Sigmoid colon (tissue), 3 donors: Measurements from ENCODE around the gene GOLGA1.

Source experiments
- POLR2A ChIP-seq, 2 donors: fragments of 450-650 bp; IDR thresholded peaks; one replicate each; pipeline ENCODE4 v1.6.1; 2016; ENCODE audit warnings: antibody characterized with exemption in 2 of 2, mild to moderate bottlenecking in 2 of 2, moderate library complexity in 2 of 2
- TF ChIP-seq, protein P1 (sequence below), 4 experiments: fragments of 450-650 bp in 3 of 4; fragments of 200-600 bp in 1 of 4; IDR thresholded peaks; one replicate each; pipeline ENCODE4 v1.5.1; 2016 to 2019; ENCODE audit warnings: antibody characterized with exemption in 4 of 4, mild to moderate bottlenecking in 3 of 4, moderate library complexity in 2 of 4

DNA sequence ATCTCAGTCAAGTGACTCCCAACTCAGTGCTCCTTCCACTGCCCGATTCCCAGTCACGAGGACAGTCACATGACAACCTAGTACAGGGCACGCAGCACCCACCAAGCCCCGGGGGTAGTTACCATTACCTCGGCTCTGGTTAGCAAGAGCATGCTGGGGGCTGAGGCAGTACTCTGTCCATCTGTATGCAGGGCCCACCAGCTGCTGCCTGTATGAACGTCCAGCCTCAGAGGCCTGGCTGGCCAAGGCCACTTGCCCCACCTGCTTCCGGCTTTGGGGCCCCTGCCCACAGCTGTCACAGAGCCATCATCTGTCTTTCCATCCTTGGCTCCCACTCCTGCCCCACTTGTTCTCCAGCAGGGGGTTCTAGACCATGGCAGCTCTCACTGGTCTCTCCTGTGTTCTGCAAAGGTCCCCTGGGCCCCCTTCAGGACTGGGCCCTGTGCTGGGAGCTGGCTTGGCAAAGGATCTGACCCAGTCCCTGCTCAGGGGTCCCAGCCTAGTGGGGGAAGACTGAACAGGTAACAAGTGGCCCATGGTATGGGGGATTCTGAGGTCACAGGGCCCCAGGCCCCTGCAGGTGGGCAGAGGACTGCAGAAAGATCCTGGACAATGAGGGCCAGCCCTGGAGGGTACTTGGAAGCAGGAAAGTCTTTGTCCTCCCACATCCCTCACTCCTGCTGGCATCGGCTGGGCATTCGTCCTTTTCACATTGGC is 82.4 kb downstream of the GOLGA1 start:
- TF ChIP-seq POLR2A (IDR thresholded peaks at IDR 0.05): no peak
- TF ChIP-seq, protein P1, sequence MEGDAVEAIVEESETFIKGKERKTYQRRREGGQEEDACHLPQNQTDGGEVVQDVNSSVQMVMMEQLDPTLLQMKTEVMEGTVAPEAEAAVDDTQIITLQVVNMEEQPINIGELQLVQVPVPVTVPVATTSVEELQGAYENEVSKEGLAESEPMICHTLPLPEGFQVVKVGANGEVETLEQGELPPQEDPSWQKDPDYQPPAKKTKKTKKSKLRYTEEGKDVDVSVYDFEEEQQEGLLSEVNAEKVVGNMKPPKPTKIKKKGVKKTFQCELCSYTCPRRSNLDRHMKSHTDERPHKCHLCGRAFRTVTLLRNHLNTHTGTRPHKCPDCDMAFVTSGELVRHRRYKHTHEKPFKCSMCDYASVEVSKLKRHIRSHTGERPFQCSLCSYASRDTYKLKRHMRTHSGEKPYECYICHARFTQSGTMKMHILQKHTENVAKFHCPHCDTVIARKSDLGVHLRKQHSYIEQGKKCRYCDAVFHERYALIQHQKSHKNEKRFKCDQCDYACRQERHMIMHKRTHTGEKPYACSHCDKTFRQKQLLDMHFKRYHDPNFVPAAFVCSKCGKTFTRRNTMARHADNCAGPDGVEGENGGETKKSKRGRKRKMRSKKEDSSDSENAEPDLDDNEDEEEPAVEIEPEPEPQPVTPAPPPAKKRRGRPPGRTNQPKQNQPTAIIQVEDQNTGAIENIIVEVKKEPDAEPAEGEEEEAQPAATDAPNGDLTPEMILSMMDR (IDR thresholded peaks at IDR 0.05): no peak
